IMR-90 (cell line): ENCODE measurements around the gene LRRC2.

Experiments used
- CEBPB ChIP-seq: IDR thresholded peaks from 2 replicates; pipeline ENCODE4 v1.6.1; 2012; ENCODE audit warnings: low read depth, low read length, improper control_type of control experiment
- CTCF ChIP-seq: conservative IDR thresholded peaks from 2 replicates; pipeline ENCODE4 v1.5.1; 2012; ENCODE audit warnings: mild to moderate bottlenecking, low read depth, low read length, improper control_type of control experiment
- MAFK ChIP-seq: IDR thresholded peaks from 2 replicates; pipeline ENCODE4 v1.6.1; 2012; ENCODE audit warnings: low read depth, low read length, improper control_type of control experiment
- POLR2A ChIP-seq: IDR thresholded peaks from 2 replicates; pipeline ENCODE4 v1.6.1; 2012; ENCODE audit warnings: mild to moderate bottlenecking, low read depth, low read length

- TF ChIP-seq CTCF (no peak), CEBPB (no peak), POLR2A (no peak), MAFK (no peak)
Measured at GRCh38 chr3:46508850-46509591, 57.1 kb downstream of the LRRC2 start.
